HepG2 (cell line): Measurements from ENCODE around the gene MTOR.

ENCODE experiments used
- CHD2 ChIP-seq: IDR thresholded peaks from 2 replicates; pipeline ENCODE4 v1.6.1; 2011; ENCODE audit warnings: low read depth, low read length, improper control_type of control experiment
- SRF ChIP-seq: IDR thresholded peaks from 2 replicates; pipeline ENCODE4 v1.6.1; 2011; ENCODE audit warnings: mild to moderate bottlenecking, low read depth, low read length, moderate library complexity
- TCF12 ChIP-seq, 2 experiments: fragments of 450-650 bp in 1 of 2; sonication (generic) in 1 of 2; formaldehyde crosslinking in 1 of 2; IDR thresholded peaks; 2 replicates each; pipeline versions ENCODE4 v1.6.1 to v1.8.0; 2017 to 2022; ENCODE audit warnings: antibody characterized with exemption in 1 of 2, mild to moderate bottlenecking in 1 of 2, missing genetic modification reagents in 1 of 2, moderate library complexity in 1 of 2
- TOE1 ChIP-seq: sonication (generic); formaldehyde crosslinking; IDR thresholded peaks from 2 replicates; pipeline ENCODE4 v1.4.0; 2020; ENCODE audit warnings: mild to moderate bottlenecking, missing genetic modification reagents
- ZBTB33 ChIP-seq: sonication (generic); formaldehyde crosslinking; IDR thresholded peaks from 2 replicates; pipeline ENCODE4 v1.4.0; 2020; ENCODE audit warnings: missing genetic modification reagents
- ZFP37 ChIP-seq: sonication (generic); formaldehyde crosslinking; IDR thresholded peaks from 2 replicates; pipeline ENCODE4 v1.4.0; 2020; ENCODE audit warnings: missing genetic modification reagents, borderline replicate concordance
- ZMYM4 ChIP-seq: sonication (generic); formaldehyde crosslinking; IDR thresholded peaks from 2 replicates; pipeline ENCODE4 v1.8.1; 2023; ENCODE audit warnings: mild to moderate bottlenecking, missing genetic modification reagents
- ZNF512 ChIP-seq: sonication (generic); formaldehyde crosslinking; IDR thresholded peaks from 2 replicates; pipeline ENCODE4 v1.4.0; 2020; ENCODE audit warnings: mild to moderate bottlenecking, missing genetic modification reagents
- ZNF569 ChIP-seq: sonication (generic); formaldehyde crosslinking; IDR thresholded peaks from 2 replicates; pipeline ENCODE4 v1.5.0; 2020; ENCODE audit warnings: mild to moderate bottlenecking, missing genetic modification reagents, moderate library complexity, borderline replicate concordance
- ZNF644 ChIP-seq: IDR thresholded peaks from 2 replicates; pipeline ENCODE4 v1.6.1; 2016; ENCODE audit warnings: low read depth
- TF ChIP-seq, protein P1 (sequence below): sonication (generic); formaldehyde crosslinking; IDR thresholded peaks from 2 replicates; pipeline ENCODE4 v1.5.1; 2020; ENCODE audit warnings: missing genetic modification reagents, mild to moderate bottlenecking, borderline replicate concordance
- TF ChIP-seq, protein P2 (sequence below): sonication (generic); formaldehyde crosslinking; IDR thresholded peaks from 2 replicates; pipeline ENCODE4 v1.5.1; 2020; ENCODE audit warnings: mild to moderate bottlenecking, missing genetic modification reagents, moderate library complexity

GRCh38 chr1:11064942-11065341 is 197.4 kb downstream of the MTOR start:
- TF ChIP-seq SRF (no peak), CHD2 (no peak), ZBTB33 (CRISPR knock-in tag) (no peak), ZMYM4 (CRISPR knock-in tag) (no peak), TOE1 (CRISPR knock-in tag) (no peak), ZNF569 (CRISPR knock-in tag) (no peak), ZFP37 (CRISPR knock-in tag) (no peak), TCF12 (IDR thresholded peaks at IDR 0.05) (no peak), TCF12 (CRISPR knock-in tag; IDR thresholded peaks at IDR 0.05) (no peak), ZNF512 (no peak), ZNF644 (CRISPR knock-in tag) (no peak)
- TF ChIP-seq, protein P1, sequence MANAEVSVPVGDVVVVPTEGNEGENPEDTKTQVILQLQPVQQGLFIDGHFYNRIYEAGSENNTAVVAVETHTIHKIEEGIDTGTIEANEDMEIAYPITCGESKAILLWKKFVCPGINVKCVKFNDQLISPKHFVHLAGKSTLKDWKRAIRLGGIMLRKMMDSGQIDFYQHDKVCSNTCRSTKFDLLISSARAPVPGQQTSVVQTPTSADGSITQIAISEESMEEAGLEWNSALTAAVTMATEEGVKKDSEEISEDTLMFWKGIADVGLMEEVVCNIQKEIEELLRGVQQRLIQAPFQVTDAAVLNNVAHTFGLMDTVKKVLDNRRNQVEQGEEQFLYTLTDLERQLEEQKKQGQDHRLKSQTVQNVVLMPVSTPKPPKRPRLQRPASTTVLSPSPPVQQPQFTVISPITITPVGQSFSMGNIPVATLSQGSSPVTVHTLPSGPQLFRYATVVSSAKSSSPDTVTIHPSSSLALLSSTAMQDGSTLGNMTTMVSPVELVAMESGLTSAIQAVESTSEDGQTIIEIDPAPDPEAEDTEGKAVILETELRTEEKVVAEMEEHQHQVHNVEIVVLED: no peak
- TF ChIP-seq, protein P2, sequence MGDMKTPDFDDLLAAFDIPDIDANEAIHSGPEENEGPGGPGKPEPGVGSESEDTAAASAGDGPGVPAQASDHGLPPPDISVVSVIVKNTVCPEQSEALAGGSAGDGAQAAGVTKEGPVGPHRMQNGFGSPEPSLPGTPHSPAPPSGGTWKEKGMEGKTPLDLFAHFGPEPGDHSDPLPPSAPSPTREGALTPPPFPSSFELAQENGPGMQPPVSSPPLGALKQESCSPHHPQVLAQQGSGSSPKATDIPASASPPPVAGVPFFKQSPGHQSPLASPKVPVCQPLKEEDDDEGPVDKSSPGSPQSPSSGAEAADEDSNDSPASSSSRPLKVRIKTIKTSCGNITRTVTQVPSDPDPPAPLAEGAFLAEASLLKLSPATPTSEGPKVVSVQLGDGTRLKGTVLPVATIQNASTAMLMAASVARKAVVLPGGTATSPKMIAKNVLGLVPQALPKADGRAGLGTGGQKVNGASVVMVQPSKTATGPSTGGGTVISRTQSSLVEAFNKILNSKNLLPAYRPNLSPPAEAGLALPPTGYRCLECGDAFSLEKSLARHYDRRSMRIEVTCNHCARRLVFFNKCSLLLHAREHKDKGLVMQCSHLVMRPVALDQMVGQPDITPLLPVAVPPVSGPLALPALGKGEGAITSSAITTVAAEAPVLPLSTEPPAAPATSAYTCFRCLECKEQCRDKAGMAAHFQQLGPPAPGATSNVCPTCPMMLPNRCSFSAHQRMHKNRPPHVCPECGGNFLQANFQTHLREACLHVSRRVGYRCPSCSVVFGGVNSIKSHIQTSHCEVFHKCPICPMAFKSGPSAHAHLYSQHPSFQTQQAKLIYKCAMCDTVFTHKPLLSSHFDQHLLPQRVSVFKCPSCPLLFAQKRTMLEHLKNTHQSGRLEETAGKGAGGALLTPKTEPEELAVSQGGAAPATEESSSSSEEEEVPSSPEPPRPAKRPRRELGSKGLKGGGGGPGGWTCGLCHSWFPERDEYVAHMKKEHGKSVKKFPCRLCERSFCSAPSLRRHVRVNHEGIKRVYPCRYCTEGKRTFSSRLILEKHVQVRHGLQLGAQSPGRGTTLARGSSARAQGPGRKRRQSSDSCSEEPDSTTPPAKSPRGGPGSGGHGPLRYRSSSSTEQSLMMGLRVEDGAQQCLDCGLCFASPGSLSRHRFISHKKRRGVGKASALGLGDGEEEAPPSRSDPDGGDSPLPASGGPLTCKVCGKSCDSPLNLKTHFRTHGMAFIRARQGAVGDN (CRISPR knock-in tag): no peak
